Ectodermal cell (in vitro differentiated cells): ENCODE results near the gene HIVEP2. TPM values are rescaled to one million over a fixed set of nuclear protein-coding genes. Genes with fewer than 3 reads are reported as not detected.
A peak's percentile ranks its signal among the peaks of the same experiment; 100 is the strongest.
"Not testable (repeated sequence)": the region's sequence is repeated elsewhere in the genome, so short reads cannot be mapped to it uniquely, and the experiment has no call there.

Source experiments
- H3K27ac ChIP-seq: 2 replicates; pipeline ENCODE4 v1.7.0; 2013; ENCODE audit warnings: mild to moderate bottlenecking, low read depth, low read length; ENCODE audit not compliant: insufficient read depth, poor library complexity, severe bottlenecking
- H3K27me3 ChIP-seq: 2 replicates; pipeline ENCODE4 v1.7.0; 2013; ENCODE audit warnings: mild to moderate bottlenecking, low read length; ENCODE audit not compliant: insufficient read depth, control insufficient read depth, poor library complexity, severe bottlenecking
- H3K36me3 ChIP-seq: one replicate; pipeline ENCODE4 v1.7.0; 2013; ENCODE audit warnings: low read length; ENCODE audit not compliant: control insufficient read depth, insufficient read depth
- H3K4me1 ChIP-seq: one replicate; pipeline ENCODE4 v1.7.0; 2013; ENCODE audit warnings: low read length; ENCODE audit not compliant: control insufficient read depth, insufficient read depth
- H3K4me3 ChIP-seq: 2 replicates; pipeline ENCODE4 v1.7.0; 2013; ENCODE audit warnings: low read depth, low read length, control low read depth; ENCODE audit not compliant: insufficient read depth
- H3K9me3 ChIP-seq: 2 replicates; pipeline ENCODE4 v1.7.0; 2013; ENCODE audit warnings: mild to moderate bottlenecking, low read length, moderate library complexity; ENCODE audit not compliant: control insufficient read depth
- WGBS, 2 experiments: methylation state at CpG; one replicate each; pipeline ENCODE4 v1.1.7; 2013; ENCODE audit warnings: missing lambda C conversion rate in 2 of 2; 5-methylcytosine and 5-hydroxymethylcytosine counted together
- polyA plus RNA-seq, 4 experiments: library from polyadenylated mRNA; stranded (reverse); fragments of 50-300 nt; gene quantifications; one replicate each; pipeline ENCODE4 v1.2.3, GENCODE V29; 2013

Gene HIVEP2, protein sequence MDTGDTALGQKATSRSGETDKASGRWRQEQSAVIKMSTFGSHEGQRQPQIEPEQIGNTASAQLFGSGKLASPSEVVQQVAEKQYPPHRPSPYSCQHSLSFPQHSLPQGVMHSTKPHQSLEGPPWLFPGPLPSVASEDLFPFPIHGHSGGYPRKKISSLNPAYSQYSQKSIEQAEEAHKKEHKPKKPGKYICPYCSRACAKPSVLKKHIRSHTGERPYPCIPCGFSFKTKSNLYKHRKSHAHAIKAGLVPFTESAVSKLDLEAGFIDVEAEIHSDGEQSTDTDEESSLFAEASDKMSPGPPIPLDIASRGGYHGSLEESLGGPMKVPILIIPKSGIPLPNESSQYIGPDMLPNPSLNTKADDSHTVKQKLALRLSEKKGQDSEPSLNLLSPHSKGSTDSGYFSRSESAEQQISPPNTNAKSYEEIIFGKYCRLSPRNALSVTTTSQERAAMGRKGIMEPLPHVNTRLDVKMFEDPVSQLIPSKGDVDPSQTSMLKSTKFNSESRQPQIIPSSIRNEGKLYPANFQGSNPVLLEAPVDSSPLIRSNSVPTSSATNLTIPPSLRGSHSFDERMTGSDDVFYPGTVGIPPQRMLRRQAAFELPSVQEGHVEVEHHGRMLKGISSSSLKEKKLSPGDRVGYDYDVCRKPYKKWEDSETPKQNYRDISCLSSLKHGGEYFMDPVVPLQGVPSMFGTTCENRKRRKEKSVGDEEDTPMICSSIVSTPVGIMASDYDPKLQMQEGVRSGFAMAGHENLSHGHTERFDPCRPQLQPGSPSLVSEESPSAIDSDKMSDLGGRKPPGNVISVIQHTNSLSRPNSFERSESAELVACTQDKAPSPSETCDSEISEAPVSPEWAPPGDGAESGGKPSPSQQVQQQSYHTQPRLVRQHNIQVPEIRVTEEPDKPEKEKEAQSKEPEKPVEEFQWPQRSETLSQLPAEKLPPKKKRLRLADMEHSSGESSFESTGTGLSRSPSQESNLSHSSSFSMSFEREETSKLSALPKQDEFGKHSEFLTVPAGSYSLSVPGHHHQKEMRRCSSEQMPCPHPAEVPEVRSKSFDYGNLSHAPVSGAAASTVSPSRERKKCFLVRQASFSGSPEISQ (N-terminal part only)
- polyA plus RNA-seq (2013, experiment 1 of 4), result 2.3 TPM
- 2.6 TPM for polyA plus RNA-seq (2013, experiment 2 of 4)
- 1.7 TPM for polyA plus RNA-seq (2013, experiment 3 of 4)
- 1.7 TPM for polyA plus RNA-seq (2013, experiment 4 of 4)

DNA sequence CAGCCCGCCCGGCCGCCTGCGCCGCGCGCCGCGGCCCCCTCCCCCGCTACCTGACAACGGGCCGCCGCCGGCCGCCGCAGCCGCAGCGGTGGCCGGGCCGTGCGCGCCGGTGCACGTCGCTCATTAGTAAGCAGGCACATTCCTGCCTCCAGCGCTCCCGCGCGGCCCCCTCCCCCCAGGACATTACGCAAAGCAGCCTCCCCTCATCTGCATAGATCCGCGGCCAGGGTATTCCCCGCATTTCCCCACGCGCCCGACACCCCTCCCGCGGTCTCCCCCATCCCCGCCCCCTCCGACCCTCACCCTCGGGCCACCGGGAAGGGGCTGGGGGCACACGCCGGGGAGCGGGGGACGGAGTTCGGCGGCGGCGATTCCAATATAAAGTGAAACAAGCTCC, at the start of gene HIVEP2:
Gene HIVEP2, minus strand, starts transcription at position 128 of the 397 bp plus-strand sequence. CDS start 170,438 bp downstream, outside the sequence.
- H3K27ac ChIP-seq, result peak within 1 kb of the TSS; percentile 91
- H3K4me1 ChIP-seq, result peaks cover 18% of the 10 kb centered on the region
- H3K27me3 ChIP-seq, result peaks cover 50% of the 10 kb centered on the region
- H3K9me3 ChIP-seq, result no peaks in the 10 kb centered on the region
- H3K4me3 ChIP-seq, result peak within 1 kb of the TSS; percentile 77
- WGBS, 2 experiments, result 0% methylated on average over 50 of the region's 50 CpGs
- no peaks in the 10 kb centered on the region for H3K36me3 ChIP-seq

DNA sequence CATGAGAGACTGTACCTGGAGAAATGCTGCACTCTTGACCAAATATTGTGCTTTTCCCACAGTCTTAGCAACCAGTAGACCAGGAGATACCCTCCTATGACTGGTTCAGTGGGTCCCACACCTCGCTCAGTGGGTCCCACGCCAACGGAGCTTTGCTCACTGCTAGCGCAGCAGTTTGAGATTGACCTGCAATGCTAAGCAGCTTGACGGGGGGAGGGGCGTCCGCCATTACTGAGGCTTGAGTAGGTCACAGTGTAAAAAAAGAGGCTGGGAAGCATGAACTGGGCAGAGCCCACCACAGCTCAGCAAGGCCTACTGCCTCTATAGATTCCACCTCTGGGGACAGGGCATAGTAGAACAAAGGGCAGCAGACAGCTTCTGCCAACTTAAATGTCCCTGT, 49.0 kb upstream of the HIVEP2 start:
- H3K27me3 ChIP-seq, result no peaks in the 10 kb centered on the region
- H3K27ac ChIP-seq, result no peak overlapping the region
- no peaks in the 10 kb centered on the region for H3K36me3 ChIP-seq
- H3K4me1 ChIP-seq, result no peaks in the 10 kb centered on the region
- no peak overlapping the region for H3K4me3 ChIP-seq
- 94 to 98% methylated on average over 7 of the region's 7 CpGs for WGBS, 2 experiments
- H3K9me3 ChIP-seq, result no peaks in the 10 kb centered on the region

DNA sequence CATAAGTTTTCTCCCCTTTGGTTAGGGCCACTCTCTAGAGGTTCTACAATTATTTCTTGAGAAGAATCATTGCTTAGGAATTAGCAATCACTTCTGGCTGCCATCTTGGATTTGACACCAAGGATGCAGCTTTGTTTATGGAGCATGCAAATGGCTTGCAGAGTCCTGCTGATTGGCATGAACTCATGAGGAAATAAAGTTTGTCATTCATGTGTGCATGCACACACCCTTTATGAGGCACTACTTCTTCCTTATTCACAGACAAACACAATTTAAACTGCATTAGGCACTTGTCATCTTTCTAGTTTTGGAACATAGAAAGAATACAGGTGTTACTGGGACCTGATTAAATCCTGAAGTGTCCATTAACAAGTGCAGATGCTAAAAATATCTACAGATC, 42.5 kb upstream of the HIVEP2 start:
- H3K36me3 ChIP-seq, result no peaks in the 10 kb centered on the region
- H3K9me3 ChIP-seq, result no peaks in the 10 kb centered on the region
- no peak overlapping the region for H3K4me3 ChIP-seq
- no peak overlapping the region for H3K27ac ChIP-seq
- H3K27me3 ChIP-seq, result no peaks in the 10 kb centered on the region
- H3K4me1 ChIP-seq, result no peaks in the 10 kb centered on the region

DNA sequence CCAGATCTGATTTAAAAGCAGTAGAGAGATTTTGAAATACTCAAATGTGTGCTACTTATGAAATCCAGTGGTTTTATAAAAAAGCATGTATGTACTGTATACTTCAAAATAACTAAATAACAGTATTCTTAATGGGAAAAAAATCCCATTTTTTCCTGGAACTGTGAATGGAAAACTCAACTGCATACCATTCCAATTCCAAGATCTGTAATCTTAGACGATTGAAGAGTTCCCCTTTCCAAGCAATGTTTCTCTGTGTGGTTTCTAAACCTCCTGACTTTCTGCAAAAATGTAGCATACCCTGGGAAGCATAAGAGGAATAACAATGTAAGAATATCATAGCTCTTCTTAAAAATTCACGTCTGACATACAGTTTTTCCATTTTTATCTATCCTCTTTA, 40.3 kb upstream of the HIVEP2 start:
- 87 to 90% methylated on average over 1 to 2 of the region's 2 CpGs for WGBS, 2 experiments
- no peaks in the 10 kb centered on the region for H3K36me3 ChIP-seq
- H3K27me3 ChIP-seq, result no peaks in the 10 kb centered on the region
- H3K4me1 ChIP-seq, result no peaks in the 10 kb centered on the region
- no peak overlapping the region for H3K4me3 ChIP-seq
- H3K27ac ChIP-seq, result no peak overlapping the region
- no peaks in the 10 kb centered on the region for H3K9me3 ChIP-seq

DNA sequence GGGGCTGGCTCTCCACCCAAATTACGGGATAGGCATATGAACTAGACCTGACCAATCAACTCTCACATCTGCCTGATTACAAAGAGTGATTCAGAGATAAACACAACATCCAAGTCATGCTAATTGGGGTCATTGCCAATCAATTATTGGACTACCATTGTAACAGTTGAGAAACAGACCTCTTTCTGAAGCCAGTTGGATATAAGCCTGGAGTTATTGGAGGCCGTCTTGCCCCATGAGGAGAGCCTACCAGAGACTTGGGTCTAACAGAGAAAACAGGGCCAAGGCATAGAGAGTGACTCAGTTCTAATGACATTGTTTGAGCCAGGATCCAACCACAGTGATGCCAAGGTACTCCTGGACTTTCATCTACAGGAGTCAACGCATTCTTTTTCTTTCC, 39.4 kb upstream of the HIVEP2 start:
- WGBS, 2 experiments, result 92 to 94% methylated on average over 3 of the region's 3 CpGs
- H3K36me3 ChIP-seq, result no peaks in the 10 kb centered on the region
- no peaks in the 10 kb centered on the region for H3K4me1 ChIP-seq
- H3K27me3 ChIP-seq, result no peaks in the 10 kb centered on the region
- no peak overlapping the region for H3K27ac ChIP-seq
- no peaks in the 10 kb centered on the region for H3K9me3 ChIP-seq
- no peak overlapping the region for H3K4me3 ChIP-seq

DNA sequence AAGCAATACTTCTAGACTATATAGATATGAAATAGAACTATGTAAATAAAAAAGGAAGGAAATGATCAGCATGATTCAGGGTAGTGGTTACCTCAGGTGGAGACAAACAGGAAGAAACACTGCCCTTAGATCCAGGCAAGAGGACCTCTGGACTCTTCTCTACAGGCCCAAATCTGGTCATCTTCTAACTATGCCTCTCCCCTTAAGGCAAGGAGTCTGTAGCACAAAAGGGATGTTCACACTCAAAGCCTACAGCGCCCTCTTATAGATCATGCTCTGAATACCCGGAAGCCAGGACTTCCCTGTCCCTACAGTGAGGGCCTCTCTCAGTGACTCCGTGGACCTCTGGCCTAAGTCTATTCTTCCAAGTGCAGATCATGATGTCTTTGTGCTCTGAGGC, 30.4 kb upstream of the HIVEP2 start:
- Histone ChIP-seq H3K27me3 (no peaks in the 10 kb centered on the region), H3K27ac (no peak overlapping the region), H3K4me1 (no peaks in the 10 kb centered on the region), H3K9me3 (no peaks in the 10 kb centered on the region), H3K36me3 (no peaks in the 10 kb centered on the region), H3K4me3 (no peak overlapping the region)
- WGBS, 2 experiments, result 89 to 94% methylated on average over 3 of the region's 3 CpGs

DNA sequence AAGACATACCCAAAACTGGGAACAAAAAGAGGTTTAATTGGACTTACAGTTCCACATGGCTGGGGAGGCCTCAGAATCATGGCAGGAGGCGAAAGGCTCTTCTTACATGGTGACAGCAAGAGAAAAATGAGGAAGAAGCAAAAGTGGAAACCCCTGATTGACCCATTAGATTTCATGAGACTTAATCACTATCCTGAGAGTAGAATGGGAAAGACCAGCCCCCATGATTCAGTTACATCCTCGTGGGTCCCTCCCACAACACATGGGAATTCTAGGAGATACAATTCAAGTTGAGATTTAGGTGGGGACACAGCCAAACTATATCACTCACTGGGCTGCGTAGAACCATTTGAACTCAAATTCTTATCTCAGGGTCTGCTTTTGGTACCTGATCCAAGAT, 26.0 kb upstream of the HIVEP2 start:
- H3K27me3 ChIP-seq, H3K4me3 ChIP-seq, H3K36me3 ChIP-seq, H3K9me3 ChIP-seq, H3K27ac ChIP-seq, H3K4me1 ChIP-seq: not testable (repeated sequence)
- WGBS, 2 experiments, result 93 to 96% methylated on average over 3 of the region's 3 CpGs

DNA sequence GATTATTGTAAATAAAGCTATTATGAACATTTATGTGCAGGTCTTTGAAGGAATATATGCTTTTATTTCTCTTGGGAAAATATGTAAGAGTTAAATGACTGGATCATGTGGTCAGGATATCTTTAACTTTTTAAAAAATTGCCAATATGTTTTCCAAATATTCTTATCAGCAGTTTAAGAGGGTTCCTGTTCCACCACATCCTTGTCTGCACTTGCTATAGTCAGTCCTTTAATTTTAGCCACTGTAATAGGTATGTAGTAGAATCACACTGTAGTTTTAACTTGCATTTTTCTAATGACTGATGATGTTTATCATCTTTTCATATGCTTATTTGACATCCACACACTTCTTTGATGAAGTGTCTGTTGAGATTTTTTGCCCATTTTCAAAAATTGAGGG, 23.6 kb upstream of the HIVEP2 start:
- Histone ChIP-seq H3K36me3 (no peaks in the 10 kb centered on the region), H3K27me3 (no peaks in the 10 kb centered on the region), H3K27ac (no peak overlapping the region), H3K9me3 (no peaks in the 10 kb centered on the region), H3K4me1 (no peaks in the 10 kb centered on the region), H3K4me3 (no peak overlapping the region)

DNA sequence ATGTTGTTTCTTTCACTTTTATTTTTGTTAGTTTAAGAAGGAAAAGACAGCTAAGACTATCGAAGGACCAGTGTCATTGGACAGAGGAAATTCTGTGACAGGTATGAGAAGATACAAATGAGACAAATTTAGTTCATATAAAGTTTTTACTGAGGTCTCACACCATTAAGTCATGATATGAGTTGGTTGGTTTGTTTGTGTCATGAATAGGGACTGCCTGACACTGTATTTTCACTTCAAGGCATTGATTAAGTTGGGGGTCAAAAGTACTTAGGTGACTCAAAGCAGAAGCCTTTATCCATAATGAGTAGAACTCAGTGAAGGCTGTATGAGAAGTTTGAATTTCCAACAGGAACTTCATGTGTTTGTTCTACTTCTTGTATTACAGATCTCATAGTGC, 21.3 kb upstream of the HIVEP2 start:
- H3K27me3 ChIP-seq, result no peaks in the 10 kb centered on the region
- H3K4me1 ChIP-seq, result no peaks in the 10 kb centered on the region
- no peak overlapping the region for H3K27ac ChIP-seq
- no peaks in the 10 kb centered on the region for H3K9me3 ChIP-seq
- no peaks in the 10 kb centered on the region for H3K36me3 ChIP-seq
- WGBS, 2 experiments, result 92 to 100% methylated on average over 1 of the region's 1 CpG
- H3K4me3 ChIP-seq, result no peak overlapping the region

DNA sequence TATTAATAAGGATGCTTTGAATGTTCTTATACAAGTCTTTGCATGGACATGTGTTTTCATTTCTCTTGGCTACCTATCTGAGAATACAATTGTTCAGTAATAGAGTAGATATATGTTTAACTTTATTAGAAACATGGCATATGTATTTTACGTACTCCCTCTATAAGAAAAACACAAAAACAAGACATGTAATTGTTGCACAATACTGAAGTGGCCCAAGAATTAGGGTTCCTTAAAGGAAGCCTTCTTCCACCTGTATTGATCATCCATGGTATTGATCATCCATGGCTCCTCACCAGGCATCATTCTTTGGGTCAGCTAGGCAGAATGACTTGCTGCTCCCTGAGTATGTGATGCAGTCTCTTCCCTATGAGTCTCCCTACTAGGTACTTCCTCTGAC, 20.2 kb upstream of the HIVEP2 start:
- WGBS, 2 experiments, result 100% methylated on average over 1 of the region's 1 CpG; no CpG with 5 or more reads in 1 of the 2 experiments
- Histone ChIP-seq H3K27ac (no peak overlapping the region), H3K36me3 (no peaks in the 10 kb centered on the region), H3K9me3 (no peaks in the 10 kb centered on the region), H3K4me1 (no peaks in the 10 kb centered on the region), H3K4me3 (no peak overlapping the region), H3K27me3 (no peaks in the 10 kb centered on the region)
